Naive thymus-derived CD4-positive, alpha-beta T cell (primary cell): ENCODE measurements around the gene ACOT2. TPM values are rescaled to one million over a fixed set of nuclear protein-coding genes. Genes with fewer than 3 reads are reported as not detected.
A peak's percentile ranks its signal among the peaks of the same experiment; 100 is the strongest.
"Not testable (repeated sequence)": the region's sequence is repeated elsewhere in the genome, so short reads cannot be mapped to it uniquely, and the experiment has no call there.

Experiments
- ATAC-seq: fragments of 150-1000 bp; cut with Tn5 transposase; 2 replicates; pipeline ENCODE4 v1.10.0; 2021; ENCODE audit warnings: mild to moderate bottlenecking, moderate library complexity
- CTCF ChIA-PET: fragments of 350-600 bp; sonication (Branson Sonifier 250); formaldehyde crosslinking; loops from one replicate; lab custom pipeline; 2021; ENCODE audit warnings: antibody characterized with exemption; lab: Charles Lee
- POLR2A ChIA-PET: fragments of 350-600 bp; sonication (Branson Sonifier 250); formaldehyde crosslinking; loops from one replicate; lab custom pipeline; 2021; ENCODE audit warnings: antibody characterized with exemption, inconsistent platforms; lab: Charles Lee
- DNase-seq, 9 donors: peaks; one replicate each; pipeline versions ENCODE4 v3.0.0 to v3.0.0-alpha.2; 2020 to 2022; ENCODE audit warnings: mixed read lengths in 1 of 9
- H3K27ac ChIP-seq: one replicate; pipeline ENCODE4 v1.7.0; 2013; ENCODE audit warnings: mild to moderate bottlenecking, low read depth, low read length, moderate library complexity
- H3K27me3 ChIP-seq, 2 donors: one replicate each; pipeline ENCODE4 v1.7.0; 2013; ENCODE audit warnings: low read length in 2 of 2, mild to moderate bottlenecking in 2 of 2, moderate library complexity in 2 of 2; ENCODE audit not compliant: control insufficient read depth in 2 of 2, insufficient read depth in 2 of 2
- H3K36me3 ChIP-seq, 3 experiments: 1 replicate in 2 of 3; 2 replicates in 1 of 3; pipeline ENCODE4 v1.7.0; 2013; ENCODE audit warnings: low read length in 3 of 3, mild to moderate bottlenecking in 3 of 3, moderate library complexity in 1 of 3; ENCODE audit not compliant: insufficient read depth in 3 of 3, control insufficient read depth in 2 of 3
- H3K4me1 ChIP-seq, 2 donors: one replicate each; pipeline ENCODE4 v1.7.0; 2013; ENCODE audit warnings: low read length in 2 of 2, mild to moderate bottlenecking in 2 of 2, moderate library complexity in 1 of 2; ENCODE audit not compliant: control insufficient read depth in 2 of 2, insufficient read depth in 2 of 2
- H3K4me3 ChIP-seq: 2 replicates; pipeline ENCODE4 v1.7.0; 2013; ENCODE audit warnings: mild to moderate bottlenecking, low read length
- H3K9me3 ChIP-seq, 3 experiments: 1 replicate in 2 of 3; 2 replicates in 1 of 3; pipeline ENCODE4 v1.7.0; 2013; ENCODE audit warnings: low read length in 3 of 3; ENCODE audit not compliant: control insufficient read depth in 2 of 3
- H3K27ac Mint-ChIP-seq, 9 donors: one replicate each; pipeline ENCODE4 v1.8.0; 2020 to 2022; ENCODE audit warnings: mixed read lengths in 9 of 9, mild to moderate bottlenecking in 8 of 9, moderate library complexity in 5 of 9, inconsistent platforms in 2 of 9
- H3K27me3 Mint-ChIP-seq, 5 donors: one replicate each; pipeline ENCODE4 v1.8.0; 2021 to 2022; ENCODE audit warnings: mixed read lengths in 5 of 5, mild to moderate bottlenecking in 1 of 5
- H3K36me3 Mint-ChIP-seq, 5 donors: one replicate each; pipeline ENCODE4 v1.8.0; 2020 to 2022; ENCODE audit warnings: mixed read lengths in 5 of 5, mild to moderate bottlenecking in 3 of 5, inconsistent platforms in 1 of 5
- H3K4me1 Mint-ChIP-seq, 7 donors: one replicate each; pipeline ENCODE4 v1.8.0; 2020 to 2022; ENCODE audit warnings: mixed read lengths in 7 of 7, mild to moderate bottlenecking in 3 of 7, inconsistent platforms in 1 of 7
- H3K4me3 Mint-ChIP-seq, 10 donors: one replicate each; pipeline ENCODE4 v1.8.0; 2020 to 2022; ENCODE audit warnings: mild to moderate bottlenecking in 10 of 10, mixed read lengths in 10 of 10, moderate library complexity in 6 of 10, inconsistent platforms in 2 of 10
- H3K9me3 Mint-ChIP-seq, 11 donors: one replicate each; pipeline ENCODE4 v1.8.0; 2020 to 2022; ENCODE audit warnings: mixed read lengths in 11 of 11, mild to moderate bottlenecking in 4 of 11, inconsistent platforms in 1 of 11, moderate library complexity in 1 of 11
- intact Hi-C, 2 donors: fragments of 100-400 bp; cut with micrococcal nuclease; formaldehyde crosslinking; loops; one replicate each; pipeline ENCODE4 v1.15.1; 2023
- polyA plus RNA-seq, 2 donors: library from polyadenylated mRNA; unstranded; fragments of 300-500 nt; fragmentation: Illumina TruSeq; gene quantifications; one replicate each; pipeline ENCODE4 v1.2.3, GENCODE V29; 2021
- total RNA-seq, 6 experiments: library from RNA in 5 of 6; stranded (reverse) in 5 of 6; gene quantifications; 1 replicate in 5 of 6; 2 replicates in 1 of 6; pipeline ENCODE4 v1.2.3 and lab custom pipeline; 2021 to 2026

The ACOT2 gene
- 10 to 100 TPM in 2 of 5 experiments, 1 to 10 TPM in 3; 8.8 to 15.3 (median 9.8) TPM for total RNA-seq
- 10 to 100 TPM; 29.1 to 36.5 TPM for polyA plus RNA-seq
- total RNA-seq (lab: John Stamatoyannopoulos, UW): 6.9 reads per million, percentile 29 among the genes with 10 or more reads in this experiment

- not testable (repeated sequence) for H3K27me3 Mint-ChIP-seq, H3K9me3 ChIP-seq, H3K9me3 Mint-ChIP-seq, H3K36me3 ChIP-seq, H3K27me3 ChIP-seq
- Mint-ChIP-seq H3K4me3 (peak within 1 kb of the TSS; percentile 92 to 97 (median 94)), H3K27ac (peak within 1 kb of the TSS; percentile 92 to 98 (median 95)), H3K4me1 (peaks cover 29 to 52% (median 44%) of the 10 kb centered on the region in 7 donors), H3K36me3 (peaks cover 6 to 25% (median 20%) of the 10 kb centered on the region in 5 donors)
- ATAC-seq (peak; percentile 77), DNase-seq (peak; percentile 45 to 82 (median 73))
- Histone ChIP-seq H3K4me1 (peaks cover 21% of the 10 kb centered on the region in 2 donors), H3K4me3 (peak within 1 kb of the TSS; percentile 73), H3K27ac (peak within 1 kb of the TSS; percentile 77)
- CTCF ChIA-PET: interaction anchor here (0.6 to 4.6 kb wide), 6 partner anchors 37 to 618 kb away, joined by 3 to 41 read pairs (median 7); partner anchors contain the start of gene RIOX1
- intact Hi-C loops: loop anchor here (1.0 to 10.0 kb wide), 12 partner anchors 23 to 515 kb away; partner anchors contain the start of genes DNAL1 (in 2 of the 2), ACOT6 (in 1 of the 2), ALDH6A1 (in 1 of the 2) and LIN52 (in 1 of the 2)
- POLR2A ChIA-PET: interaction anchor here (0.6 to 3.8 kb wide), 14 partner anchors 9 to 924 kb away, joined by 3 to 35 read pairs (median 4); partner anchors contain the start of genes ACOT4, ACOT6, BBOF1 and ENTPD5
These were observed at the start of gene ACOT2 for GRCh38 chr14:73569185-73569958. Gene ACOT2, plus strand, starts transcription at chr14:73569213. Its CDS starts 28 bp downstream, at chr14:73569241.

GRCh38 chr14:73521229-73521628 lies 47.8 kb upstream of the ACOT2 start:
- Mint-ChIP-seq H3K27ac (no peak overlapping the region), H3K9me3 (no peaks in the 10 kb centered on the region), H3K36me3 (peaks cover 0 to 30% (median 8%) of the 10 kb centered on the region in 5 donors), H3K4me3 (no peak overlapping the region), H3K4me1 (no peaks in the 10 kb centered on the region), H3K27me3 (peaks cover 0 to 3% (median 0%) of the 10 kb centered on the region in 5 donors)
- Histone ChIP-seq H3K27me3 (no peaks in the 10 kb centered on the region), H3K4me1 (no peaks in the 10 kb centered on the region), H3K36me3 (no peaks in the 10 kb centered on the region), H3K4me3 (no peak overlapping the region), H3K27ac (no peak overlapping the region), H3K9me3 (no peaks in the 10 kb centered on the region)
- ATAC-seq (no peak), DNase-seq (no peak)
- ChIA-PET POLR2A (no interaction called here), CTCF (interaction anchor here (0.9 to 2.1 kb wide), 3 partner anchors 12 to 51 kb away, joined by 3 to 7 read pairs (median 3); no protein-coding TSS in a partner anchor)
- intact Hi-C loops: no loop called here

GRCh38 chr14:73524493-73524892 lies 44.5 kb upstream of the ACOT2 start:
- Mint-ChIP-seq H3K4me3 (no peak overlapping the region), H3K27me3 (peaks cover 0 to 5% (median 0%) of the 10 kb centered on the region in 5 donors), H3K27ac (peak overlapping the region in 1 of 9 donors; percentile 47), H3K9me3 (peaks cover 0 to 5% (median 0%) of the 10 kb centered on the region in 11 donors), H3K4me1 (no peaks in the 10 kb centered on the region), H3K36me3 (peaks cover 0 to 34% (median 8%) of the 10 kb centered on the region in 5 donors)
- ATAC-seq (no peak), DNase-seq (no peak)
- Histone ChIP-seq H3K9me3 (no peaks in the 10 kb centered on the region), H3K27ac (no peak overlapping the region), H3K4me3 (no peak overlapping the region), H3K36me3 (no peaks in the 10 kb centered on the region), H3K27me3 (no peaks in the 10 kb centered on the region), H3K4me1 (no peaks in the 10 kb centered on the region)
- intact Hi-C loops: no loop called here
- ChIA-PET CTCF (interaction anchor here (0.6 kb wide), 1 partner anchor 28 kb away, joined by 3 read pairs; no protein-coding TSS in a partner anchor), POLR2A (no interaction called here)

GRCh38 chr14:73526036-73526984 lies 42.7 kb upstream of the ACOT2 start:
- Histone ChIP-seq H3K4me3 (no peak overlapping the region), H3K4me1 (no peaks in the 10 kb centered on the region), H3K9me3 (no peaks in the 10 kb centered on the region), H3K27me3 (no peaks in the 10 kb centered on the region), H3K36me3 (no peaks in the 10 kb centered on the region), H3K27ac (no peak overlapping the region)
- ChIA-PET CTCF (no interaction called here), POLR2A (interaction anchor here (0.7 kb wide), 1 partner anchor 41 kb away, joined by 3 read pairs; no protein-coding TSS in a partner anchor)
- intact Hi-C loops: loop anchor here in 1 of 2 donors (5.0 kb wide), 1 partner anchor 41 kb away; the partner anchor contains the start of gene ACOT2
- no peak overlapping the region for H3K4me3 Mint-ChIP-seq
- DNase-seq: no peak
- no peak overlapping the region for H3K27ac Mint-ChIP-seq
- peaks cover 0 to 5% (median 0%) of the 10 kb centered on the region in 11 donors for H3K9me3 Mint-ChIP-seq
- H3K36me3 Mint-ChIP-seq: peaks cover 0 to 31% (median 8%) of the 10 kb centered on the region in 5 donors
- no peaks in the 10 kb centered on the region for H3K4me1 Mint-ChIP-seq
- no peak for ATAC-seq
- H3K27me3 Mint-ChIP-seq: peaks cover 0 to 5% (median 0%) of the 10 kb centered on the region in 5 donors

- H3K9me3 Mint-ChIP-seq, DNase-seq, H3K36me3 ChIP-seq, H3K4me1 Mint-ChIP-seq, H3K27ac Mint-ChIP-seq, H3K4me3 ChIP-seq, ATAC-seq, H3K4me1 ChIP-seq, H3K4me3 Mint-ChIP-seq, H3K27ac ChIP-seq, H3K27me3 Mint-ChIP-seq, CTCF ChIA-PET, POLR2A ChIA-PET, H3K9me3 ChIP-seq, H3K27me3 ChIP-seq: not testable (repeated sequence)
- H3K36me3 Mint-ChIP-seq: peaks cover 0 to 15% (median 4%) of the 10 kb centered on the region in 5 donors
- intact Hi-C loops: loop anchor here in 1 of 2 donors (5.0 kb wide), 1 partner anchor 38 kb away; the partner anchor contains the start of gene ACOT2
These were observed 39.7 kb upstream of the ACOT2 start for GRCh38 chr14:73529356-73529755.

GRCh38 chr14:73531971-73532370 lies 37.0 kb upstream of the ACOT2 start:
- H3K9me3 ChIP-seq, H3K36me3 Mint-ChIP-seq, H3K4me1 Mint-ChIP-seq, H3K4me1 ChIP-seq, H3K27ac Mint-ChIP-seq, intact Hi-C loops, CTCF ChIA-PET, POLR2A ChIA-PET, ATAC-seq, H3K27ac ChIP-seq, H3K4me3 Mint-ChIP-seq, H3K4me3 ChIP-seq, DNase-seq, H3K9me3 Mint-ChIP-seq, H3K36me3 ChIP-seq, H3K27me3 Mint-ChIP-seq, H3K27me3 ChIP-seq: not testable (repeated sequence)
